Stimulated activated CD8-positive, alpha-beta memory T cell treated with anti-CD3 and anti-CD28 coated beads, Interleukin-15, amount 100 ng/mL, for 1 hour (primary cell): ENCODE data around the gene ADGRF5.

Source experiments
- DNase-seq: peaks from one replicate; pipeline ENCODE4 v3.0.0-alpha.2; 2020; ENCODE audit warnings: low read depth

The ADGRF5 gene

DNA sequence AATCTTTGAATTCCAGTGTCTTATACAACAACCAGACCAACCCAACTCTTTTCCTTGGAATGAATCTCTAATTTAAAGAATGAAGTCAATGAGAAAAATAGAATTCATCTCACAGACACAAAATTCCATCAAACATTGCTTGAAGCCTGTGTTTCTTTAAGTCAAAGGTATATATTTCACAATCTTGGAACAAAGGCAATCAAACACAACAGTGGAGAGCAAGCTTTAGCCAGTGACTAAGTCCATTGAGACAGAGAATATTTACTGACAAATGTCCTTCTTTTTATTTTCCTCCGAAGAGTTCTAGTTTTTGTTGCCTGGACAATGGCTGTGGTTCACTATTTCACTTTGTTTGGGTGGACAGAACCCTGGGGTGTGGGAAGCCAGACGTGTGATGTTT lies 92.8 kb downstream of the ADGRF5 start:
- DNase-seq = no peak

DNA sequence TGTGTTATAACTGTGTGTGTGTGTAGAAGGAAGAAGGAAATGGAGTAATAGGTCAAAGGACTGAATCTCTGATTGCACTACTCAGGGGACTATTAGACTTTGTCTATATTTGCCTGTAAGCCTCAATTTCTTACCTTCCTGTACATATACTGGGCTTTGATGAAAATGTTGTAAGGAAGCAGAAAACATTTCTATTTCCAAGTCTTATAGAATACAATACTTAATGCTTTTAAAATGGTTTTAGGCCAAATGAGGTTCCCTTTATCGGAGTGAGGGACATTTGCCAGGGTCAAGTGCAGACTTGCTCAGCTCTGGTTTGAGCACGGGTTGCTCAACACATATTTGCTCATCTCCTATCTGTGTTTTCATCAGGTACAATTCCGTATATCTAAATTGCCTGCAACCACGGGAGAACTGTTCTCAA lies 100.3 kb downstream of the ADGRF5 start:
- no peak for DNase-seq

DNA sequence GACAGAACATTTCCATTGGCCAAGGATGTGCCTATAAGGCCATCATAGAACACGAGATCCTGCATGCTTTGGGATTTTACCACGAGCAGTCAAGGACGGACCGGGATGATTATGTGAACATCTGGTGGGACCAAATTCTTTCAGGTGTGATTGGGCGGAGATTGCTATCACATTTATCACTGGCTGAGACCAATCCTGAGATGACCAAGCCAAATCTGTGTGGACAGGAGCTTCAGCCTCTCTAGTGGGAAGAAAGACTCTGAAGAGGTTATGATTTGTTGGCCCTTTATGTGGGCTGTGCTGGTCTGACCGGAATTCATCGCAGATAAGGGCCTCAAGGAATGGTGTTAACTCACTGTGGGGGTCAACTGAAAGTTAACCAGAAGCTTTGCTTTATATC lies 102.2 kb downstream of the ADGRF5 start:
- no peak for DNase-seq

DNA sequence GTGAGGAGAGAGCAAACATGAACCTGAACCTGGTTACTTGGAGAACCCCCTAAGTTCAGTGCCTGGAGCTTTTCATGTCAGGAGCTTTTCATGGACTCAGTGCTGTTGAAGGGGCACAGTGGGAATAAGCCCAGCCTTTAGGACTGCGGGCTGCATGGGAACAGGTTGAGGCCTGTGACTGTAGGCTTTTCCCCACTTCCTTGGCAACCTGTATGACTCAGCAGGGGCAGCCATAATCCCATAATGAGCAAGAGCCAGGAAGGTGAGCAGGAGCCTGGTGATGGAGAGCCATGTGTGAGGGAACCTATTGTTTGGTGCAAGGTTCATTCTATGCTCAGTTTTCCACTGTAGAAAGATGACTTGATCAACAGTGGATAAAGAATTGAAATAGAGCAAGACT lies 105.1 kb downstream of the ADGRF5 start:
- no peak for DNase-seq

DNA sequence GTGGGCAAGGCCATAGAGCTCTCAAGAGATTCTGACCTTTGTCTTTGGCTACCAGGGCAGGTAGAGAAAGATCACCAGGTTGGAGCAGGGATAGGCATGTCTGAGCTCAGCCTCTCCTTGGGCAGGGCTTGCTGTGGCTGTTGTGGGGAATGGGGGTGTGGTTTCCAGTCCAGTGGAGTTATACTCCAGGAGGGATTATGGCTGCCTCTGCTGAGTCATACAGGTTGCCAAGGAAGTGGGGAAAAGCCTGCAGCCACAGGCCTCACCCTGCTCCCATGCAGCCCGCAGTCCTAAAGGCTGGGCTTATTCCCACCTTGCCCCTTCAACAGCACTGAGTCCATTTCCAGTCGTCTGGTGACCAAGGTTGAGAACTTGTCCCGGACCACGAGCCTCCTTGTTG lies 106.6 kb downstream of the ADGRF5 start:
- no peak for DNase-seq

DNA sequence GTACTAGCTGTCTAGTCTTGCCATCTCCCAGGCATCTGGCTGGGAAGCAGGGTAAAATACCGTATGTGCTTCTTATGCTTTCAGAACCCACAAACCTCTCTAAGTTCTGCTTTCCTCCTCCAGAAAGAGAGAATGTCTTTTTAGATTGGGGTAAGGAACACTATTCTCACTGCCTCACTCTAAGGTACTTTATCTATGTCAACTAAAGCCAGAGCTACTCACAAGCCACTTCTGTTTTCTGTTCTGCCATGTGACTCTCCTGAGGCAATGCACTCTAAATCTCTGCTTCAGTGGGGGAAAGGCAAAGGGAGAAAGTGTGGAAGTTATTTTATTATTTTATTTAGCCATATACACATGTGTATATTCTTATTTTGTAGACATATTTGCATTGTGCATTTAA lies 112.9 kb downstream of the ADGRF5 start:
- DNase-seq = no peak
